Tibial nerve (tissue), 4 donors: ENCODE results near the gene ANKH.
"Not testable (repeated sequence)": the region's sequence is repeated elsewhere in the genome, so short reads cannot be mapped to it uniquely, and the experiment has no call there.

Source experiments
- CTCF ChIP-seq, 5 experiments: fragments of 200-600 bp in 3 of 5; fragments of 450-650 bp in 2 of 5; sonication (generic) in 3 of 5; IDR thresholded peaks; one replicate each; pipeline ENCODE4 v1.5.1; 2016 to 2019; ENCODE audit warnings: antibody characterized with exemption in 5 of 5, mild to moderate bottlenecking in 3 of 5, moderate library complexity in 2 of 5
- EP300 ChIP-seq, 2 donors: sonication (generic); formaldehyde crosslinking; IDR thresholded peaks; one replicate each; pipeline ENCODE4 v1.6.1; 2017; ENCODE audit warnings: antibody characterized with exemption in 2 of 2, mild to moderate bottlenecking in 1 of 2
- POLR2A ChIP-seq, 2 donors: fragments of 450-650 bp; IDR thresholded peaks; one replicate each; pipeline ENCODE4 v1.6.1; 2017; ENCODE audit warnings: antibody characterized with exemption in 2 of 2, mild to moderate bottlenecking in 2 of 2, moderate library complexity in 2 of 2

- not testable (repeated sequence) for TF ChIP-seq CTCF, POLR2A, EP300 (IDR thresholded peaks at IDR 0.05)
Observed at GRCh38 chr5:14817762-14818136, 53.8 kb downstream of the ANKH start.
